ENCODE results near the gene GLP1R. TPM values are rescaled to one million over a fixed set of nuclear protein-coding genes. Genes with fewer than 3 reads are reported as not detected.

The GLP1R gene
- total and polyA plus RNA-seq, 2 donors (not counting 1 experiment from before 2014, with no cell fraction given) = not detected

DNA sequence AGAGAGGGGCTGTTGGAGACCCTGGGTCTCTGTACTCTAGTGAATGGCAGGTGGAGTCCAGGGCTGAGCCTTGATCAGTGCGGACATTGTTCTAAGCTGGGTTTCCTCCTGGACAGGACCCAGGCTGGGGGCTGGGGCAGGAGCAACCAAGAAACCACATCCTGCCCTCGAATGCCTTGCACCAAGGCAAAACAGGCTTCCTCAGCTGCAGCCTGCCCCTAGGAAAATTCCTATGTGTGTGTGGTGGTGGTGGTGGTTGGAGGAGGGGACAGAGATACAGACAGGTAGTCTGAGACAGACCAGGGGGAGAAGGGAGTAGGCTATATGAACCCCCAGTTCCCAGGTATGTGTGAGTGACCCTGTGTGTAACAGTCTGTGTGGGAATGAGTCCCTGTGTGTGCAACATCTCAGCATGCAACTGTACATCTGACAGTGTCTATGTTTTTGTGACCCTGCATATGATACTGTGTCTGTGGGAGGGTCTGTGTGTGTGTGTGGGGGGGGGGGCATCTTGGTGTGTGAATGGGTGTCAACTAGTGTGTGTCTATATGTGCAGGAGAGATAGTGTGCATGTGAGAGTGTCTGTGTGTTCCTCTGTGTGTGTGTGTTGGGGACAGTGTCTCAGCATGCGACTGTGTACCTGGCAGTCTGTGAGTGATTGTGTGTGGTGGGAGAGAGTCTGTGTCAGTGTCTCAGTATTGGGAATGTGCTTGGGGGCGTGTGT is 3.0 kb downstream of the GLP1R start:
- no peaks in the 10 kb centered on the region for H4K20me1 ChIP-seq (ENCODE audit: control insufficient read depth, insufficient read depth, low read length, poor library complexity, severe bottlenecking)
- no peak overlapping the region for H3K27ac ChIP-seq (ENCODE audit: low read length in 2 of 2)
- CTCF ChIA-PET = no interaction called here
- H3K27me3 ChIP-seq (replicated peaks in 1 of 4; ENCODE audit: control extremely low read depth in 1 of 4, control insufficient read depth in 3 of 4, insufficient read depth in 4 of 4, low read length in 3 of 4) = peaks cover 0 to 33% (median 19%) of the 10 kb centered on the region in 4 experiments
- TF ChIP-seq, protein P1, sequence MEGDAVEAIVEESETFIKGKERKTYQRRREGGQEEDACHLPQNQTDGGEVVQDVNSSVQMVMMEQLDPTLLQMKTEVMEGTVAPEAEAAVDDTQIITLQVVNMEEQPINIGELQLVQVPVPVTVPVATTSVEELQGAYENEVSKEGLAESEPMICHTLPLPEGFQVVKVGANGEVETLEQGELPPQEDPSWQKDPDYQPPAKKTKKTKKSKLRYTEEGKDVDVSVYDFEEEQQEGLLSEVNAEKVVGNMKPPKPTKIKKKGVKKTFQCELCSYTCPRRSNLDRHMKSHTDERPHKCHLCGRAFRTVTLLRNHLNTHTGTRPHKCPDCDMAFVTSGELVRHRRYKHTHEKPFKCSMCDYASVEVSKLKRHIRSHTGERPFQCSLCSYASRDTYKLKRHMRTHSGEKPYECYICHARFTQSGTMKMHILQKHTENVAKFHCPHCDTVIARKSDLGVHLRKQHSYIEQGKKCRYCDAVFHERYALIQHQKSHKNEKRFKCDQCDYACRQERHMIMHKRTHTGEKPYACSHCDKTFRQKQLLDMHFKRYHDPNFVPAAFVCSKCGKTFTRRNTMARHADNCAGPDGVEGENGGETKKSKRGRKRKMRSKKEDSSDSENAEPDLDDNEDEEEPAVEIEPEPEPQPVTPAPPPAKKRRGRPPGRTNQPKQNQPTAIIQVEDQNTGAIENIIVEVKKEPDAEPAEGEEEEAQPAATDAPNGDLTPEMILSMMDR (IDR thresholded peaks at IDR 0.05) = no peak
- TF ChIP-seq EZH2 (IDR thresholded peaks at IDR 0.05; ENCODE audit: borderline replicate concordance, insufficient read depth, low read depth, low read length, poor library complexity, severe bottlenecking) = no peak
- Mint-ChIP-seq H3K4me3 (no peak overlapping the region), H3K27ac (no peak overlapping the region), H3K9me3 (ENCODE audit: insufficient read depth) (no peaks in the 10 kb centered on the region), H3K27me3 (peaks cover 53% of the 10 kb centered on the region), H3K4me1 (peaks cover 6% of the 10 kb centered on the region)
- H2AFZ ChIP-seq (ENCODE audit: insufficient read depth, low read depth, low read length, poor library complexity, severe bottlenecking) = no peak overlapping the region
- POLR2A ChIA-PET = no interaction called here
- no peaks in the 10 kb centered on the region for H3K36me3 ChIP-seq (replicated peaks in 1 of 2; ENCODE audit: control extremely low read depth in 1 of 2, control insufficient read depth in 1 of 2, extremely low read depth in 1 of 2, insufficient read depth in 2 of 2, low read length in 1 of 2)
- H3K4me2 ChIP-seq (replicated peaks; ENCODE audit: low read depth, low read length, poor library complexity, severe bottlenecking) = no peak overlapping the region
- ATAC-seq (ENCODE audit: low read depth) (no peak), DNase-seq (no peak)
- H3K4me3 ChIP-seq (ENCODE audit: control extremely low read depth in 1 of 5, extremely low read depth in 1 of 5, insufficient read depth in 1 of 5, low read depth in 2 of 5, low read length in 4 of 5) = no peak overlapping the region
- H3K79me2 ChIP-seq (ENCODE audit: control insufficient read depth, insufficient read depth, low read length) = no peaks in the 10 kb centered on the region
- intact Hi-C loops (cut with micrococcal nuclease) = no loop called here
- H3K4me1 ChIP-seq (ENCODE audit: control insufficient read depth in 2 of 2, insufficient read depth in 2 of 2, low read length in 2 of 2) = peaks cover 0 to 4% of the 10 kb centered on the region in 2 donors
- H3K9me3 ChIP-seq (ENCODE audit: control extremely low read depth in 1 of 3, control insufficient read depth in 2 of 3, insufficient read depth in 1 of 3, low read length in 2 of 3) = no peaks in the 10 kb centered on the region
- WGBS (ENCODE audit: insufficient coverage) = 43% methylated on average over 4 of the region's 4 CpGs
- no peak overlapping the region for H3K9ac ChIP-seq (ENCODE audit: low read length)

- no peaks in the 10 kb centered on the region for H3K36me3 ChIP-seq (replicated peaks in 1 of 2; ENCODE audit: control extremely low read depth in 1 of 2, control insufficient read depth in 1 of 2, extremely low read depth in 1 of 2, insufficient read depth in 2 of 2, low read length in 1 of 2)
- POLR2A ChIA-PET = no interaction called here
- TF ChIP-seq EZH2 (IDR thresholded peaks at IDR 0.05; ENCODE audit: borderline replicate concordance, insufficient read depth, low read depth, low read length, poor library complexity, severe bottlenecking) = no peak
- TF ChIP-seq, protein P1 (IDR thresholded peaks at IDR 0.05) = no peak
- H3K27ac ChIP-seq (ENCODE audit: low read length in 2 of 2) = no peak overlapping the region
- no peak overlapping the region for H3K9ac ChIP-seq (ENCODE audit: low read length)
- no peak overlapping the region for H3K4me3 Mint-ChIP-seq
- CTCF ChIA-PET = no interaction called here
- H3K4me2 ChIP-seq (replicated peaks; ENCODE audit: low read depth, low read length, poor library complexity, severe bottlenecking) = no peak overlapping the region
- H3K79me2 ChIP-seq (ENCODE audit: control insufficient read depth, insufficient read depth, low read length) = no peaks in the 10 kb centered on the region
- intact Hi-C loops (cut with micrococcal nuclease) = no loop called here
- H3K4me3 ChIP-seq (ENCODE audit: control extremely low read depth in 1 of 5, extremely low read depth in 1 of 5, insufficient read depth in 1 of 5, low read depth in 2 of 5, low read length in 4 of 5) = no peak overlapping the region
- H3K4me1 ChIP-seq (ENCODE audit: control insufficient read depth in 2 of 2, insufficient read depth in 2 of 2, low read length in 2 of 2) = peaks cover 0 to 4% of the 10 kb centered on the region in 2 donors
- DNase-seq (no peak), ATAC-seq (ENCODE audit: low read depth) (no peak)
- H3K27me3 ChIP-seq (replicated peaks in 1 of 4; ENCODE audit: control extremely low read depth in 1 of 4, control insufficient read depth in 3 of 4, insufficient read depth in 4 of 4, low read length in 3 of 4) = peaks cover 0 to 20% (median 10%) of the 10 kb centered on the region in 4 experiments
- H2AFZ ChIP-seq (ENCODE audit: insufficient read depth, low read depth, low read length, poor library complexity, severe bottlenecking) = no peak overlapping the region
- no peaks in the 10 kb centered on the region for H3K9me3 ChIP-seq (ENCODE audit: control extremely low read depth in 1 of 3, control insufficient read depth in 2 of 3, insufficient read depth in 1 of 3, low read length in 2 of 3)
- no peaks in the 10 kb centered on the region for H3K9me3 Mint-ChIP-seq (ENCODE audit: insufficient read depth)
- H3K4me1 Mint-ChIP-seq = peaks cover 2% of the 10 kb centered on the region
- H3K27ac Mint-ChIP-seq = no peak overlapping the region
- peaks cover 41% of the 10 kb centered on the region for H3K27me3 Mint-ChIP-seq
- WGBS (ENCODE audit: insufficient coverage) = 50% methylated on average over 2 of the region's 4 CpGs
- H4K20me1 ChIP-seq (ENCODE audit: control insufficient read depth, insufficient read depth, low read length, poor library complexity, severe bottlenecking) = no peaks in the 10 kb centered on the region
Measured at GRCh38 chr6:39053016-39053624, 4.5 kb downstream of the GLP1R start.

All from B cell (primary cell).